WTC11 (cell line): ENCODE data around the gene SULT2B1. TPM values are rescaled to one million over a fixed set of nuclear protein-coding genes. Genes with fewer than 3 reads are reported as not detected.

Experiments used
- AFF4 ChIP-seq: sonication (generic); formaldehyde crosslinking; IDR thresholded peaks from 2 replicates; pipeline ENCODE4 v1.8.1; 2023; ENCODE audit warnings: mild to moderate bottlenecking, missing genetic modification reagents, borderline replicate concordance
- CBFB ChIP-seq: sonication (generic); formaldehyde crosslinking; IDR thresholded peaks from 2 replicates; pipeline ENCODE4 v1.8.1; 2022; ENCODE audit warnings: mild to moderate bottlenecking, low read depth, missing genetic modification reagents
- CREB1 ChIP-seq: sonication (generic); formaldehyde crosslinking; IDR thresholded peaks from 2 replicates; pipeline ENCODE4 v1.8.0; 2023; ENCODE audit warnings: mild to moderate bottlenecking, missing genetic modification reagents
- CREM ChIP-seq: sonication (generic); formaldehyde crosslinking; IDR thresholded peaks from 2 replicates; pipeline ENCODE4 v1.8.1; 2022; ENCODE audit warnings: mild to moderate bottlenecking, missing genetic modification reagents, moderate library complexity
- HMGA2 ChIP-seq: fragments of 250-450 bp; sonication (Bioruptor Pico); IDR thresholded peaks from 2 replicates; pipeline ENCODE4 v1.4.0; 2021; ENCODE audit warnings: mild to moderate bottlenecking, moderate library complexity
- HMGXB4 ChIP-seq: sonication (generic); formaldehyde crosslinking; IDR thresholded peaks from 2 replicates; pipeline ENCODE4 v1.8.1; 2023; ENCODE audit warnings: mild to moderate bottlenecking, moderate library complexity, missing genetic modification reagents
- MXD4 ChIP-seq: fragments of 250-450 bp; sonication (Bioruptor Pico); IDR thresholded peaks from 2 replicates; pipeline ENCODE4 v1.8.0; 2021; ENCODE audit warnings: mild to moderate bottlenecking, moderate library complexity, borderline replicate concordance
- SP1 ChIP-seq: sonication (generic); formaldehyde crosslinking; conservative IDR thresholded peaks from 2 replicates; pipeline ENCODE4 v1.8.1; 2022; ENCODE audit warnings: missing genetic modification reagents
- TEAD4 ChIP-seq: sonication (generic); formaldehyde crosslinking; IDR thresholded peaks from 2 replicates; pipeline ENCODE4 v1.8.0; 2022; ENCODE audit warnings: mild to moderate bottlenecking, missing genetic modification reagents
- USF1 ChIP-seq: sonication (generic); formaldehyde crosslinking; IDR thresholded peaks from 2 replicates; pipeline ENCODE4 v1.8.0; 2022; ENCODE audit warnings: mild to moderate bottlenecking, missing genetic modification reagents
- ZNF416 ChIP-seq: fragments of 250-450 bp; sonication (Bioruptor Pico); IDR thresholded peaks from 2 replicates; pipeline ENCODE4 v1.9.0; 2021; ENCODE audit warnings: mild to moderate bottlenecking, inconsistent platforms
- ZNF423 ChIP-seq: fragments of 250-450 bp; sonication (Bioruptor Pico); IDR thresholded peaks from 2 replicates; pipeline ENCODE4 v2.1.2; 2022; ENCODE audit warnings: mild to moderate bottlenecking, moderate library complexity
- total RNA-seq: library from RNA; stranded (reverse); gene quantifications from 3 replicates; pipeline ENCODE4 v1.2.3, GENCODE V29; 2021
- TF ChIP-seq, protein P1 (sequence below): sonication (generic); formaldehyde crosslinking; IDR thresholded peaks from 2 replicates; pipeline ENCODE4 v1.8.1; 2023; ENCODE audit warnings: mild to moderate bottlenecking, missing genetic modification reagents
- TF ChIP-seq, protein P2 (sequence below): sonication (generic); formaldehyde crosslinking; IDR thresholded peaks from 2 replicates; pipeline ENCODE4 v1.8.1; 2022; ENCODE audit warnings: low read depth, mild to moderate bottlenecking, moderate library complexity, missing genetic modification reagents, borderline replicate concordance
- TF ChIP-seq, protein P3 (sequence below): sonication (generic); formaldehyde crosslinking; IDR thresholded peaks from 2 replicates; pipeline ENCODE4 v1.8.0; 2023; ENCODE audit warnings: missing genetic modification reagents, mild to moderate bottlenecking, borderline replicate concordance

SULT2B1 gene
- total RNA-seq, 1 experiment from 2014 or later, result 0.96 TPM

- TF ChIP-seq ZNF416 (CRISPR knock-in tag), result no peak
- no peak for TF ChIP-seq AFF4 (CRISPR knock-in tag)
- no peak for TF ChIP-seq CREB1 (CRISPR knock-in tag)
- no peak for TF ChIP-seq CBFB (CRISPR knock-in tag)
- no peak for TF ChIP-seq MXD4 (CRISPR knock-in tag)
- no peak for TF ChIP-seq HMGXB4 (CRISPR knock-in tag)
- TF ChIP-seq, protein P1, sequence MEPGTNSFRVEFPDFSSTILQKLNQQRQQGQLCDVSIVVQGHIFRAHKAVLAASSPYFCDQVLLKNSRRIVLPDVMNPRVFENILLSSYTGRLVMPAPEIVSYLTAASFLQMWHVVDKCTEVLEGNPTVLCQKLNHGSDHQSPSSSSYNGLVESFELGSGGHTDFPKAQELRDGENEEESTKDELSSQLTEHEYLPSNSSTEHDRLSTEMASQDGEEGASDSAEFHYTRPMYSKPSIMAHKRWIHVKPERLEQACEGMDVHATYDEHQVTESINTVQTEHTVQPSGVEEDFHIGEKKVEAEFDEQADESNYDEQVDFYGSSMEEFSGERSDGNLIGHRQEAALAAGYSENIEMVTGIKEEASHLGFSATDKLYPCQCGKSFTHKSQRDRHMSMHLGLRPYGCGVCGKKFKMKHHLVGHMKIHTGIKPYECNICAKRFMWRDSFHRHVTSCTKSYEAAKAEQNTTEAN (CRISPR knock-in tag), result no peak
- no peak for TF ChIP-seq ZNF423 (CRISPR knock-in tag)
- TF ChIP-seq, protein P2, sequence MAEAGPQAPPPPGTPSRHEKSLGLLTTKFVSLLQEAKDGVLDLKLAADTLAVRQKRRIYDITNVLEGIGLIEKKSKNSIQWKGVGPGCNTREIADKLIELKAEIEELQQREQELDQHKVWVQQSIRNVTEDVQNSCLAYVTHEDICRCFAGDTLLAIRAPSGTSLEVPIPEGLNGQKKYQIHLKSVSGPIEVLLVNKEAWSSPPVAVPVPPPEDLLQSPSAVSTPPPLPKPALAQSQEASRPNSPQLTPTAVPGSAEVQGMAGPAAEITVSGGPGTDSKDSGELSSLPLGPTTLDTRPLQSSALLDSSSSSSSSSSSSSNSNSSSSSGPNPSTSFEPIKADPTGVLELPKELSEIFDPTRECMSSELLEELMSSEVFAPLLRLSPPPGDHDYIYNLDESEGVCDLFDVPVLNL (CRISPR knock-in tag), result no peak
- no peak for TF ChIP-seq HMGA2 (CRISPR knock-in tag)
- TF ChIP-seq CREM (CRISPR knock-in tag), result no peak
- no peak for TF ChIP-seq TEAD4 (CRISPR knock-in tag)
- TF ChIP-seq SP1 (CRISPR knock-in tag), result no peak
- TF ChIP-seq, protein P3, sequence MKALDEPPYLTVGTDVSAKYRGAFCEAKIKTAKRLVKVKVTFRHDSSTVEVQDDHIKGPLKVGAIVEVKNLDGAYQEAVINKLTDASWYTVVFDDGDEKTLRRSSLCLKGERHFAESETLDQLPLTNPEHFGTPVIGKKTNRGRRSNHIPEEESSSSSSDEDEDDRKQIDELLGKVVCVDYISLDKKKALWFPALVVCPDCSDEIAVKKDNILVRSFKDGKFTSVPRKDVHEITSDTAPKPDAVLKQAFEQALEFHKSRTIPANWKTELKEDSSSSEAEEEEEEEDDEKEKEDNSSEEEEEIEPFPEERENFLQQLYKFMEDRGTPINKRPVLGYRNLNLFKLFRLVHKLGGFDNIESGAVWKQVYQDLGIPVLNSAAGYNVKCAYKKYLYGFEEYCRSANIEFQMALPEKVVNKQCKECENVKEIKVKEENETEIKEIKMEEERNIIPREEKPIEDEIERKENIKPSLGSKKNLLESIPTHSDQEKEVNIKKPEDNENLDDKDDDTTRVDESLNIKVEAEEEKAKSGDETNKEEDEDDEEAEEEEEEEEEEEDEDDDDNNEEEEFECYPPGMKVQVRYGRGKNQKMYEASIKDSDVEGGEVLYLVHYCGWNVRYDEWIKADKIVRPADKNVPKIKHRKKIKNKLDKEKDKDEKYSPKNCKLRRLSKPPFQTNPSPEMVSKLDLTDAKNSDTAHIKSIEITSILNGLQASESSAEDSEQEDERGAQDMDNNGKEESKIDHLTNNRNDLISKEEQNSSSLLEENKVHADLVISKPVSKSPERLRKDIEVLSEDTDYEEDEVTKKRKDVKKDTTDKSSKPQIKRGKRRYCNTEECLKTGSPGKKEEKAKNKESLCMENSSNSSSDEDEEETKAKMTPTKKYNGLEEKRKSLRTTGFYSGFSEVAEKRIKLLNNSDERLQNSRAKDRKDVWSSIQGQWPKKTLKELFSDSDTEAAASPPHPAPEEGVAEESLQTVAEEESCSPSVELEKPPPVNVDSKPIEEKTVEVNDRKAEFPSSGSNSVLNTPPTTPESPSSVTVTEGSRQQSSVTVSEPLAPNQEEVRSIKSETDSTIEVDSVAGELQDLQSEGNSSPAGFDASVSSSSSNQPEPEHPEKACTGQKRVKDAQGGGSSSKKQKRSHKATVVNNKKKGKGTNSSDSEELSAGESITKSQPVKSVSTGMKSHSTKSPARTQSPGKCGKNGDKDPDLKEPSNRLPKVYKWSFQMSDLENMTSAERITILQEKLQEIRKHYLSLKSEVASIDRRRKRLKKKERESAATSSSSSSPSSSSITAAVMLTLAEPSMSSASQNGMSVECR (CRISPR knock-in tag), result no peak
- no peak for TF ChIP-seq USF1 (CRISPR knock-in tag)
Measured at GRCh38 chr19:48603449-48603848, 51.5 kb downstream of the SULT2B1 start (continued).
